Right lobe of liver (tissue), 6 donors: Measurements from ENCODE around the gene LPCAT3. TPM values are rescaled to one million over a fixed set of nuclear protein-coding genes. Genes with fewer than 3 reads are reported as not detected.
A peak's percentile ranks its signal among the peaks of the same experiment; 100 is the strongest.
"Not testable (repeated sequence)": the region's sequence is repeated elsewhere in the genome, so short reads cannot be mapped to it uniquely, and the experiment has no call there.

Experiments
- ATAC-seq, 4 donors: fragments of 200-7000 bp; cut with Tn5 transposase; one replicate each; pipeline ENCODE4 v1.9.1; 2020; ENCODE audit warnings: mild to moderate bottlenecking in 4 of 4, moderate library complexity in 4 of 4
- DNase-seq, 3 donors: peaks; one replicate each; pipeline ENCODE4 v3.0.0-alpha.2; 2020
- H3K27ac ChIP-seq, 3 donors: fragments of 200-600 bp; one replicate each; pipeline ENCODE4 v1.8.0; 2022
- H3K27me3 ChIP-seq, 2 donors: fragments of 200-600 bp; one replicate each; pipeline ENCODE4 v1.8.0; 2022
- H3K36me3 ChIP-seq, 4 donors: fragments of 200-600 bp; sonication (generic) in 1 of 4; one replicate each; pipeline versions ENCODE4 v1.5.1 to v1.8.0; 2017 to 2022; ENCODE audit warnings: control low read depth in 1 of 4
- H3K4me1 ChIP-seq, 4 donors: fragments of 200-600 bp; sonication (generic) in 1 of 4; one replicate each; pipeline versions ENCODE4 v1.5.1 to v1.8.0; 2017 to 2022; ENCODE audit warnings: control low read depth in 1 of 4
- H3K4me3 ChIP-seq, 3 donors: fragments of 200-600 bp; one replicate each; pipeline ENCODE4 v1.8.0; 2022
- H3K9me3 ChIP-seq, 4 donors: fragments of 200-600 bp; sonication (generic) in 1 of 4; one replicate each; pipeline versions ENCODE4 v1.5.1 to v1.8.0; 2017 to 2022; ENCODE audit warnings: control low read depth in 1 of 4
- POLR2A ChIP-seq: fragments of 450-650 bp; IDR thresholded peaks from one replicate; pipeline ENCODE4 v1.6.1; 2017; ENCODE audit warnings: antibody characterized with exemption, mild to moderate bottlenecking
- WGBS: methylation state at CpG from one replicate; pipeline ENCODE4 v1.1.6; 2018; ENCODE audit warnings: low coverage, low lambda C conversion rate; ENCODE audit not compliant: insufficient coverage; ENCODE audit errors: missing lambda C conversion rate; 5-methylcytosine and 5-hydroxymethylcytosine counted together
- intact Hi-C, 2 donors: fragments of 100-400 bp; cut with DNase I; formaldehyde crosslinking; loops; one replicate each; pipeline versions ENCODE4 v1.11.2 to v1.14.1; 2022
- total RNA-seq, 6 experiments: library from RNA; depleted of rRNA in 2 of 6; stranded (reverse); fragments of >200 nt in 2 of 6; fragmentation: NEBNext Ultra II Directional in 3 of 6; extraction: Animal tissue kit (Norgen Biotek cat#: 25700) in 3 of 6; gene quantifications; one replicate each; pipeline versions ENCODE4 v1.1.0 to v1.2.4, GENCODE V29; 2016 to 2023
- TF ChIP-seq, protein P1 (sequence below), 4 donors: fragments of 200-600 bp in 3 of 4; fragments of 450-650 bp in 1 of 4; IDR thresholded peaks; one replicate each; pipeline versions ENCODE4 v1.5.1 to v1.8.0; 2016 to 2022; ENCODE audit warnings: antibody characterized with exemption in 4 of 4, mild to moderate bottlenecking in 2 of 4
- donor health status: DM: no; HTN: yes; CAD: no.
- donor health status: DM: no; HTN: no; CAD: no.
- donor health status: DM: no; HTN: no; CAD: no.
- donor health status: DM: no; HTN: yes; CAD: no.
- donor health status: DM: no; HTN: yes; CAD: no.

The LPCAT3 gene
- total RNA-seq, 6 experiments from 2014 or later, result 50.6 to 115 (median 77.5) TPM

DNA sequence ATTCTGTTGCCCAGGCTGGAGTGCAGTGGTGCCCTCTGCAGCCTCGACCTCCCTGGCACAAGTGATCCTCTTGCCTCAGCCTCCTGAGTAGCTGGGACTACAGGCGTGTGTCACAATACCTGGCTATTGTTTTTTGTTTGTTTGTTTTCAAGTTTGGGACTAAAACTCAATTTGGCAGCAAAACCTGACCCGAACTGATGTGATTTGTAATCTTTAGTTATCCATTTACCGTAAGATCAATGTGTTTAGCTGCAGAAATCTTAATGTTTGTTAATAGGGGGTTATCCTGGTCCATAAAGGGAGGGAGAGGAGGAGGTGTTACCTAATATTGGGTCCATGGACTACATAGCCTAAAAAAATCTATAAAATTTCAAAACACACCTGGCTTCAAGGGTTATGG lies 41.5 kb upstream of the LPCAT3 start:
- H3K4me3 ChIP-seq, result peak overlapping the region in 2 of 3 donors; percentile 25 to 74
- ATAC-seq, result peak; percentile 39 to 67 (median 62)
- H3K9me3 ChIP-seq, result no peaks in the 10 kb centered on the region
- TF ChIP-seq, protein P1, sequence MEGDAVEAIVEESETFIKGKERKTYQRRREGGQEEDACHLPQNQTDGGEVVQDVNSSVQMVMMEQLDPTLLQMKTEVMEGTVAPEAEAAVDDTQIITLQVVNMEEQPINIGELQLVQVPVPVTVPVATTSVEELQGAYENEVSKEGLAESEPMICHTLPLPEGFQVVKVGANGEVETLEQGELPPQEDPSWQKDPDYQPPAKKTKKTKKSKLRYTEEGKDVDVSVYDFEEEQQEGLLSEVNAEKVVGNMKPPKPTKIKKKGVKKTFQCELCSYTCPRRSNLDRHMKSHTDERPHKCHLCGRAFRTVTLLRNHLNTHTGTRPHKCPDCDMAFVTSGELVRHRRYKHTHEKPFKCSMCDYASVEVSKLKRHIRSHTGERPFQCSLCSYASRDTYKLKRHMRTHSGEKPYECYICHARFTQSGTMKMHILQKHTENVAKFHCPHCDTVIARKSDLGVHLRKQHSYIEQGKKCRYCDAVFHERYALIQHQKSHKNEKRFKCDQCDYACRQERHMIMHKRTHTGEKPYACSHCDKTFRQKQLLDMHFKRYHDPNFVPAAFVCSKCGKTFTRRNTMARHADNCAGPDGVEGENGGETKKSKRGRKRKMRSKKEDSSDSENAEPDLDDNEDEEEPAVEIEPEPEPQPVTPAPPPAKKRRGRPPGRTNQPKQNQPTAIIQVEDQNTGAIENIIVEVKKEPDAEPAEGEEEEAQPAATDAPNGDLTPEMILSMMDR (IDR thresholded peaks at IDR 0.05), result no peak
- TF ChIP-seq POLR2A, result no peak
- H3K27me3 ChIP-seq, result no peaks in the 10 kb centered on the region
- WGBS, result 43% methylated on average over 4 of the region's 4 CpGs
- DNase-seq, result peak in 1 of 3 donors; percentile 70
- peaks cover 0 to 19% (median 3%) of the 10 kb centered on the region in 4 donors for H3K36me3 ChIP-seq
- H3K27ac ChIP-seq, result peak overlapping the region; percentile 75 to 97 (median 87)
- peaks cover 0 to 39% (median 8%) of the 10 kb centered on the region in 4 donors for H3K4me1 ChIP-seq
- intact Hi-C loops, result loop anchor here in 1 of 2 donors (5.0 kb wide), 1 partner anchor 38 kb away; no protein-coding TSS in a partner anchor

DNA sequence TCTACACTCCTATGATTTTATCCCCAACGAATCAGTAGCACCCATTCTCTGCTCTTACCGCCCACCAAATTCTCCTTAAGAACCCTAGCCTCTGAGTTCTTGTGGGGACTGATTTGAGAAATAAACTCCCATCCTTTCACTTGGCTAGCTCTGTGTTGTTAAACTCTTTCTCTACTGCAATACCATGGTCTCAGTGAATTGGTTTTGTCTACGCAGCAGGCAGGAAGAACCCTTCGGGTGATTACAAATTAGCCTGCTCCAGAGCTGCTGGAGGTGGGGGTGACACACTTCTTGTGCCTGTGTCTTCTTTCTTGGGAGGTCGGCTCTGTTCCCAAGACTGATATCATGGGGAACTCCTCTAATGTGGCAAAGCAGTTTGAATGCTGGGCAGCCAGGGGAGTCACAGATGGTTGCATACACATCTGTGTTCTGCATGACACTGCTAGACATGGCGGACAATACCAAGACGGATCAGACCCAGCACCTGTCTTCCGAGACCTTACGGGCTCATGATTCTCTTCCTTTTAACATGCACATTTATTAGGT lies 40.6 kb upstream of the LPCAT3 start:
- TF ChIP-seq, protein P1 (IDR thresholded peaks at IDR 0.05), result no peak
- TF ChIP-seq POLR2A, result no peak
- Histone ChIP-seq H3K4me1 (peaks cover 0 to 31% (median 8%) of the 10 kb centered on the region in 4 donors), H3K36me3 (peaks cover 0 to 13% (median 3%) of the 10 kb centered on the region in 4 donors)

DNA sequence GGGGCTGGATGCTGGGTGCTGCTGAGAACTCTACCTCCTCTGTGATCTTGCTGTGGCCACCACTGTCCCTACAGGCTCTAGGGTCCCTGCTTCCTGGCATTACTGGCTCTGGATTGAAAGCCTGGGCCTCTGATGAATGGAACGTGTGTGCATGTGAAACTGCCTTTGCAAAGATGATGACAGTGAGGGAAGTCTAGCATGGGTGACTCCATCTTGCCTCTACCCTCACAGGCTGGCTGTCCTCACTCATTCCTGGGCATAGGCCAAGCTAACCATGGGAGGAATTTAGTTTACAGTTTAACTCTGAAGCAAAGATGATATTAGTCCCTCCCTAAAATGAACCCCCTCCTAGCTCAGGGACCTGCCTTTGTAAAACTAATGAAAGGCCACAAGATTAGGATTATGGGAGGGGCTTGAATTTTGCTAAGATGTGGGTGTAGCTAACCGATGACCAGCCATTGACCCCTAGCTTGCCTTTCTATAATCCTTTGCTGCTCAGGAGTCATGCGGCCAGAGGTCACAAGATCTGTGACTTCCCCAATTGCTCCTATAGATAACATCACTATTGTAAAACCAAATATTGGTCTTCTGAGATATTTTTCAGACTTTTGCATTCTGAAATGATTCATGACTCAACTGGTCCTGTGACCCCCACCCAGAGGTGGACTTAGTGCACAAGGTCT lies 40.0 kb upstream of the LPCAT3 start:
- Histone ChIP-seq H3K4me3 (no peak overlapping the region), H3K27me3 (no peaks in the 10 kb centered on the region), H3K36me3 (peaks cover 0 to 7% (median 3%) of the 10 kb centered on the region in 4 donors), H3K27ac (peak overlapping the region in 2 of 3 donors; percentile 87 to 97), H3K4me1 (peaks cover 0 to 25% (median 8%) of the 10 kb centered on the region in 4 donors), H3K9me3 (no peaks in the 10 kb centered on the region)
- DNase-seq, result no peak
- intact Hi-C loops, result no loop called here
- no peak for ATAC-seq
- 46% methylated on average over 2 of the region's 3 CpGs for WGBS
- TF ChIP-seq POLR2A, result no peak
- TF ChIP-seq, protein P1 (IDR thresholded peaks at IDR 0.05), result no peak

More for the DNA sequence above, 40.6 kb upstream of the LPCAT3 start:
- no peak for ATAC-seq
- H3K27ac ChIP-seq, result peak overlapping the region in 2 of 3 donors; percentile 87 to 97
- no peaks in the 10 kb centered on the region for H3K27me3 ChIP-seq
- DNase-seq, result no peak
- WGBS, result 86% methylated on average over 9 of the region's 9 CpGs
- intact Hi-C loops, result no loop called here
- H3K4me3 ChIP-seq, result no peak overlapping the region
- H3K9me3 ChIP-seq, result no peaks in the 10 kb centered on the region

DNA sequence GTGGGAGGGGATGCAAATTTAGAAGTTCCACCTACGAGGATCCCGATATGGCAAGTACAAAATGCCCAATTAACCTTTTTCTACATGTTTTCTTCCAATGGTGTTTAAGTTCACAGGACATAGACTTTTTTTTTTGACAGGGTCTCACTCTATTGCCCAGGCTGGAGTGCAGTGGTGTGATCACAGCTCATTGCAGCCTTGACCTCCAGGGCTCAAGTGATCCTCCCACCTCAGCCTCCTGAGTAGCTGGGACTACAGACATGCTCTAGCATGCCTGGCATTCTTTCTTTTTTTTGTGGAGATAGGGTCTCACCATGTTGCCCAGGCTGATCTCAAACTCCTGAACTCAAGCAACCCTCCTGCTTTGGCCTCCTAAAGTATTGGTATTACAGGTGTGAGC lies 37.5 kb upstream of the LPCAT3 start:
- intact Hi-C loops, H3K27me3 ChIP-seq: not testable (repeated sequence)
- 91% methylated on average over 2 of the region's 2 CpGs for WGBS

DNA sequence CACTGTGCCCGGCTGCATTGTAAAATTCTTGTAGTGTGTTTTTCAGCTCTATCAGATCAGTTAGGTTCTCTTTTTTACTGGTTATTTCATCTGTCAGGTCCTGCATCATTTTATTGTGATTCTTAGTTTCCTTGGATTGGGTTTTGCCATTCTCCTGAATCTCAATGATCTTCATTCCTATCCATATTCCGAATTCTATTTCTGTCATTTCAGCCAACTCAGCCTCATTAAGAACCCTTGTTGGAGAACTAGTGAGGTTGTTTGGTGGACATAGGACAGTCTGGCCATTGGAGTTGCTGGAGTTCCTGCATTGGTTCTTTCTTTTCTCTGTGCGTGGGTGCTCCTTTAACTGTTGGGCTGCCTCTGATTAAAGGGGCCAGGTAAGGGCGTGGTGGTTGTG lies 36.6 kb upstream of the LPCAT3 start:
- TF ChIP-seq, protein P1 (IDR thresholded peaks at IDR 0.05), result no peak
- TF ChIP-seq POLR2A, result no peak
- H3K4me3 ChIP-seq, result no peak overlapping the region
- DNase-seq, result no peak
- no peak for ATAC-seq
- no peaks in the 10 kb centered on the region for H3K9me3 ChIP-seq
- intact Hi-C loops, result no loop called here
- WGBS, result 96% methylated on average over 4 of the region's 4 CpGs
- no peaks in the 10 kb centered on the region for H3K36me3 ChIP-seq
- peaks cover 0 to 19% (median 7%) of the 10 kb centered on the region in 4 donors for H3K4me1 ChIP-seq
- H3K27me3 ChIP-seq, result no peaks in the 10 kb centered on the region
- no peak overlapping the region for H3K27ac ChIP-seq

More for the DNA sequence above, 37.5 kb upstream of the LPCAT3 start:
- not testable (repeated sequence) for H3K4me3 ChIP-seq, DNase-seq, ATAC-seq, H3K36me3 ChIP-seq, H3K27ac ChIP-seq, H3K9me3 ChIP-seq
- H3K4me1 ChIP-seq, result peaks cover 0 to 19% (median 8%) of the 10 kb centered on the region in 4 donors

DNA sequence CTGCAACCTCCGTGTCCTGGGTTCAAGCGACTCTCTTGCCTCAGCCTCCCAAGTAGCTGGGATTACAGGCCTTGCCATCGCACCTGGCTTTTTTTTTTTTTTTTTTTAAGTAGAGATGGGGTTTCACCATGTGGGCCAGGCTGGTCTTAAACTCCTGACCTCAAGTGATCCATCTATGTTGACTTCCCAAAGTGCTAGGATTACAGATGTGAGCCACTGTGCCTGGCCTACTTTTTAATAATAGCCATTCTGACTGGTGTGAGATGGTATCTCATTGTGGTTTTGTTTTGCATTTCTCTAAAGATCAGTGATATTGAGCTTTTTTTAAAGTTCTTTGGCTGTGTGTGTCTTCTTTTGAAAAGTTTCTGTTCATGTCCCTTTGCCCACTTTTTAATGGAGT lies 31.7 kb upstream of the LPCAT3 start:
- H3K4me3 ChIP-seq, H3K4me1 ChIP-seq, intact Hi-C loops, ATAC-seq, H3K27ac ChIP-seq, H3K36me3 ChIP-seq, DNase-seq, H3K27me3 ChIP-seq, H3K9me3 ChIP-seq: not testable (repeated sequence)
- WGBS, result 87% methylated on average over 3 of the region's 3 CpGs

DNA sequence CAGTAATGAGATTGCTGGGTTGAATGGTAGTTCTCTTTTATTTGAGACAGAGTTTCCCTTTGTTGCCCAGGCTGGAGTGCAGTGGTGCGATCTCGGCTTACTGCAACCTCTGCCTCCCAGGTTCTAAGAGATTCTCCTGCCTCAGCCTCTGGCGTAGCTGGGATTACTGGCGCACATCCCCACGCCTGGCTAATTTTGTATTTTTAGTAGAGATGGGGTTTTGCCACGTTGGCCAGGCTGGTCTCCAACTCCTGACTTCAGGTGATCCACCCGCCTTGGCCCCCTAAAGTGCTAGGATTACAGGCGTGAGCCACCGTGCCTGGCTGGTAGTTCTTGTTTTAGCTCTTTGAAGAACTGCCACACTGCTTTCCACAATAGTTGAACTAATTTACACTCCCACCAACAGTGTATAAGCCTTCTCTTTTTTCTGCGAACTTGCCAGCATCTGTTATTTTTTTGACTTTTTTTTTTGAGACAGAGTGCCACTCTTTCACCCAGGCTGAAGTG lies 31.2 kb upstream of the LPCAT3 start:
- H3K36me3 ChIP-seq, H3K27me3 ChIP-seq, H3K4me1 ChIP-seq, ATAC-seq, intact Hi-C loops, H3K9me3 ChIP-seq, H3K27ac ChIP-seq, H3K4me3 ChIP-seq, DNase-seq: not testable (repeated sequence)
- 93% methylated on average over 3 of the region's 10 CpGs for WGBS
